Measurements from ENCODE around the gene GMCL1. TPM values are rescaled to one million over a fixed set of nuclear protein-coding genes. Genes with fewer than 3 reads are reported as not detected.

Gene GMCL1
- total and polyA plus RNA-seq, 9 of the 15 experiments (the other 6 are each of a cell fraction or from before 2014, with no cell fraction given) = 7.0 to 27.3 (median 15.4) TPM

DNA sequence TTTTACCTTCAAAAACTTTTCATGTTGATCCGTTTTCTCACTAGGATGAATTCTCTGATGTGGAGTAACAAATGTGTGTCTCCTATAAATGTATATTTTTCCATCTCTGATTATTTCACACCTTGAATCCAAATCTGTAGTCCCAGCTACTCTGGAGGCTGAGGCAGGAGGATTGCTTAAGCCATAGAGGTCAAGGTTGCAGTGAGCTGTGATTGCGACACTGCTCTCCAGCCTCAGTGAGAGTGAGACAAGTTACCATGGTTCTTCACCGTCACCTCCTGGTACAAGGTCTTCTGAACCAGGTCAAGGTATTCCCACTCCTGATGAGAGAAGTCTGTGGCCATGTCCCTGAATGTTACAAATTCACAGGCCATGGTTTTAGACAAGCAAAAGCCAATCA lies 15.1 kb downstream of the GMCL1 start:
- Histone ChIP-seq H3K4me2 (ENCODE audit: insufficient read depth, low read length) (no peak overlapping the region), H2AFZ (ENCODE audit: low read depth, low read length) (no peak overlapping the region), H3K27ac (ENCODE audit: extremely low read depth, low read depth, low read length) (no peak overlapping the region), H3K4me1 (replicated peaks in 1 of 2; ENCODE audit: control insufficient read depth in 2 of 2, insufficient read depth in 2 of 2, low read length in 2 of 2) (peaks cover 11 to 15% of the 10 kb centered on the region in 2 experiments; a peak in 4 of 5 replicates), H3K36me3 (ENCODE audit: control insufficient read depth, insufficient read depth, low read length) (peaks cover 70% of the 10 kb centered on the region), H3K9ac (ENCODE audit: insufficient read depth in 1 of 2, low read depth in 2 of 2, low read length in 2 of 2) (no peak overlapping the region), H3K9me1 (ENCODE audit: control insufficient read depth, insufficient read depth, low read length) (no peaks in the 10 kb centered on the region), H3K79me2 (ENCODE audit: control insufficient read depth, insufficient read depth, low read length) (no peaks in the 10 kb centered on the region), H3K4me3 (no peak overlapping the region), H4K20me1 (replicated peaks; ENCODE audit: control insufficient read depth, insufficient read depth, low read length) (no peaks in the 10 kb centered on the region), H3K9me3 (replicated peaks; ENCODE audit: control insufficient read depth, insufficient read depth, low read depth, low read length) (no peaks in the 10 kb centered on the region), H3K27me3 (ENCODE audit: control insufficient read depth in 2 of 2, insufficient read depth in 2 of 2, low read length in 2 of 2) (no peaks in the 10 kb centered on the region)
- FAIRE-seq (no peak), ATAC-seq (no peak), DNase-seq (ENCODE audit: extremely low read depth in 1 of 4, low spot score in 3 of 4) (no peak)
- no TSS peak for BruUV-seq (replicated peaks)
- POLR2A ChIA-PET = interaction anchor here (0.6 kb wide), 1 partner anchor 11 kb away, joined by 3 read pairs; no protein-coding TSS in a partner anchor
- intact Hi-C loops (cut with micrococcal nuclease) (no loop called here), in situ Hi-C loops (cut with MboI) (no loop called here)
- no peak for TF ChIP-seq ZFP36 (IDR thresholded peaks at IDR 0.05; ENCODE audit: low read depth, low read length, partially characterized antibody)
- no peak for TF ChIP-seq RFX5 (IDR thresholded peaks at IDR 0.05; ENCODE audit: low read depth, low read length)
- TF ChIP-seq HNRNPL (IDR thresholded peaks at IDR 0.05; ENCODE audit: low read depth, low read length) = no peak
- no peak for TF ChIP-seq CEBPG (CRISPR knock-in tag; IDR thresholded peaks at IDR 0.05)
- TF ChIP-seq CEBPG (tag; conservative IDR thresholded peaks at IDR 0.05 in 1 of 2, IDR thresholded peaks at IDR 0.05 in 1 of 2) = peak; percentile 52 to 55; a peak in 3 of 4 replicates
- no peak for TF ChIP-seq RBM22 (IDR thresholded peaks at IDR 0.05; ENCODE audit: low read depth, low read length, poor library complexity, severe bottlenecking)
- TF ChIP-seq COPS2 (conservative IDR thresholded peaks at IDR 0.05) = no peak
- no peak for TF ChIP-seq SIN3A (IDR thresholded peaks at IDR 0.05; ENCODE audit: borderline replicate concordance in 2 of 2, control insufficient read depth in 1 of 2, low read depth in 2 of 2, low read length in 2 of 2)
- TF ChIP-seq KAT7 (CRISPR knock-in tag; IDR thresholded peaks at IDR 0.05; ENCODE audit: borderline replicate concordance) = no peak
- no peak for TF ChIP-seq ZSCAN32 (CRISPR knock-in tag; IDR thresholded peaks at IDR 0.05)
- TF ChIP-seq, protein P1, sequence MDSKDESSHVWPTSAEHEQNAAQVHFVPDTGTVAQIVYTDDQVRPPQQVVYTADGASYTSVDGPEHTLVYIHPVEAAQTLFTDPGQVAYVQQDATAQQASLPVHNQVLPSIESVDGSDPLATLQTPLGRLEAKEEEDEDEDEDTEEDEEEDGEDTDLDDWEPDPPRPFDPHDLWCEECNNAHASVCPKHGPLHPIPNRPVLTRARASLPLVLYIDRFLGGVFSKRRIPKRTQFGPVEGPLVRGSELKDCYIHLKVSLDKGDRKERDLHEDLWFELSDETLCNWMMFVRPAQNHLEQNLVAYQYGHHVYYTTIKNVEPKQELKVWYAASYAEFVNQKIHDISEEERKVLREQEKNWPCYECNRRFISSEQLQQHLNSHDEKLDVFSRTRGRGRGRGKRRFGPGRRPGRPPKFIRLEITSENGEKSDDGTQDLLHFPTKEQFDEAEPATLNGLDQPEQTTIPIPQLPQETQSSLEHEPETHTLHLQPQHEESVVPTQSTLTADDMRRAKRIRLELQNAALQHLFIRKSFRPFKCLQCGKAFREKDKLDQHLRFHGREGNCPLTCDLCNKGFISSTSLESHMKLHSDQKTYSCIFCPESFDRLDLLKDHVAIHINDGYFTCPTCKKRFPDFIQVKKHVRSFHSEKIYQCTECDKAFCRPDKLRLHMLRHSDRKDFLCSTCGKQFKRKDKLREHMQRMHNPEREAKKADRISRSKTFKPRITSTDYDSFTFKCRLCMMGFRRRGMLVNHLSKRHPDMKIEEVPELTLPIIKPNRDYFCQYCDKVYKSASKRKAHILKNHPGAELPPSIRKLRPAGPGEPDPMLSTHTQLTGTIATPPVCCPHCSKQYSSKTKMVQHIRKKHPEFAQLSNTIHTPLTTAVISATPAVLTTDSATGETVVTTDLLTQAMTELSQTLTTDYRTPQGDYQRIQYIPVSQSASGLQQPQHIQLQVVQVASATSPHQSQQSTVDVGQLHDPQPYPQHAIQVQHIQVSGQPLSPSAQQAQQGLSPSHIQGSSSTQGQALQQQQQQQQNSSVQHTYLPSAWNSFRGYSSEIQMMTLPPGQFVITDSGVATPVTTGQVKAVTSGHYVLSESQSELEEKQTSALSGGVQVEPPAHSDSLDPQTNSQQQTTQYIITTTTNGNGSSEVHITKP (IDR thresholded peaks at IDR 0.05; ENCODE audit: partially characterized antibody) = no peak
- peak; percentile 88 for TF ChIP-seq CEBPB (tag; IDR thresholded peaks at IDR 0.05)
- TF ChIP-seq HNRNPH1 (optimal IDR thresholded peaks at IDR 0.05; ENCODE audit: low read depth, low read length) = no peak
- TF ChIP-seq, protein P2, sequence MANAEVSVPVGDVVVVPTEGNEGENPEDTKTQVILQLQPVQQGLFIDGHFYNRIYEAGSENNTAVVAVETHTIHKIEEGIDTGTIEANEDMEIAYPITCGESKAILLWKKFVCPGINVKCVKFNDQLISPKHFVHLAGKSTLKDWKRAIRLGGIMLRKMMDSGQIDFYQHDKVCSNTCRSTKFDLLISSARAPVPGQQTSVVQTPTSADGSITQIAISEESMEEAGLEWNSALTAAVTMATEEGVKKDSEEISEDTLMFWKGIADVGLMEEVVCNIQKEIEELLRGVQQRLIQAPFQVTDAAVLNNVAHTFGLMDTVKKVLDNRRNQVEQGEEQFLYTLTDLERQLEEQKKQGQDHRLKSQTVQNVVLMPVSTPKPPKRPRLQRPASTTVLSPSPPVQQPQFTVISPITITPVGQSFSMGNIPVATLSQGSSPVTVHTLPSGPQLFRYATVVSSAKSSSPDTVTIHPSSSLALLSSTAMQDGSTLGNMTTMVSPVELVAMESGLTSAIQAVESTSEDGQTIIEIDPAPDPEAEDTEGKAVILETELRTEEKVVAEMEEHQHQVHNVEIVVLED (CRISPR knock-in tag; IDR thresholded peaks at IDR 0.05) = no peak
- no peak for TF ChIP-seq SIN3B (IDR thresholded peaks at IDR 0.05; ENCODE audit: low read depth)
- no peak for TF ChIP-seq SNRNP70 (optimal IDR thresholded peaks at IDR 0.05; ENCODE audit: low read depth, low read length)
- TF ChIP-seq XRCC4 (IDR thresholded peaks at IDR 0.05; ENCODE audit: extremely low read depth, insufficient read depth, insufficient read length) = no peak
- no peak for TF ChIP-seq NR4A1 (CRISPR knock-in tag; IDR thresholded peaks at IDR 0.05)
- TF ChIP-seq NR4A1 (tag; IDR thresholded peaks at IDR 0.05) = no peak
- TF ChIP-seq TRIM28 (IDR thresholded peaks at IDR 0.05) = no peak
- CTCF ChIA-PET (ENCODE audit: low intra/inter-chr PET ratio) = no interaction called here
- 97% methylated on average over 3 of the region's 3 CpGs for WGBS (ENCODE audit: insufficient coverage, low coverage, missing lambda C conversion rate)
